HG03060 (cell line): ENCODE measurements around the gene WNT7B.

Experiments
- ATAC-seq: cut with Tn5 transposase; IDR thresholded peaks from one replicate; pipeline ENCODE4 v1.9.1; 2021; ENCODE audit warnings: low read depth, moderate number of reproducible peaks; ENCODE audit not compliant: unreplicated experiment

The WNT7B gene

GRCh38 chr22:45933506-45934167, 43.3 kb downstream of the WNT7B start:
- no peak for ATAC-seq

GRCh38 chr22:45932071-45932470, 44.9 kb downstream of the WNT7B start:
- ATAC-seq: no peak

GRCh38 chr22:45931042-45931441, 45.9 kb downstream of the WNT7B start:
- no peak for ATAC-seq

GRCh38 chr22:45930324-45930723, 46.6 kb downstream of the WNT7B start:
- no peak for ATAC-seq

- ATAC-seq: no peak
Measured at GRCh38 chr22:45929649-45930048, 47.3 kb downstream of the WNT7B start.

- no peak for ATAC-seq
Measured at GRCh38 chr22:45928726-45929368, 48.1 kb downstream of the WNT7B start.

GRCh38 chr22:45927059-45927458, 49.9 kb downstream of the WNT7B start:
- no peak for ATAC-seq

GRCh38 chr22:45926433-45926832, 50.5 kb downstream of the WNT7B start:
- no peak for ATAC-seq

GRCh38 chr22:45925811-45926351, 51.1 kb downstream of the WNT7B start:
- ATAC-seq: no peak

- no peak for ATAC-seq
Measured at GRCh38 chr22:45923835-45924234, 53.1 kb downstream of the WNT7B start.

- no peak for ATAC-seq
Measured at GRCh38 chr22:45923212-45923611, 53.8 kb downstream of the WNT7B start.

GRCh38 chr22:45922661-45923060, 54.3 kb downstream of the WNT7B start:
- ATAC-seq: no peak

GRCh38 chr22:45922256-45922655, 54.7 kb downstream of the WNT7B start:
- ATAC-seq: no peak

- no peak for ATAC-seq
Measured at GRCh38 chr22:45919504-45920286, 57.3 kb downstream of the WNT7B start.

- no peak for ATAC-seq
Measured at GRCh38 chr22:45918459-45919370, 58.2 kb downstream of the WNT7B start.

- no peak for ATAC-seq
Measured at GRCh38 chr22:45917700-45918458, 59.1 kb downstream of the WNT7B start.

- ATAC-seq: no peak
Measured at GRCh38 chr22:45917146-45917545, 59.8 kb downstream of the WNT7B start.

GRCh38 chr22:45916515-45916914, 60.4 kb downstream of the WNT7B start:
- no peak for ATAC-seq

- ATAC-seq: no peak
Measured at GRCh38 chr22:45915841-45916240, 61.1 kb downstream of the WNT7B start.

GRCh38 chr22:45915151-45915550, 61.8 kb downstream of the WNT7B start:
- no peak for ATAC-seq
